ENCODE measurements around the gene VANGL1.

- TF ChIP-seq CTCF (IDR thresholded peaks at IDR 0.05), result no peak
- TF ChIP-seq POLR2A (IDR thresholded peaks at IDR 0.05; ENCODE audit: low read depth), result no peak
- no peak for TF ChIP-seq EP300 (IDR thresholded peaks at IDR 0.05)
These were observed 8.2 kb downstream of the VANGL1 start for GRCh38 chr1:115649964-115650363.

Measured in esophagus muscularis mucosa (tissue), 4 donors.